ENCODE measurements around the gene GPR35. TPM values are rescaled to one million over a fixed set of nuclear protein-coding genes. Genes with fewer than 3 reads are reported as not detected.

Gene GPR35
- total RNA-seq, 6 donors from 2014 or later = 1.9 to 14.7 (median 4.6) TPM

- ATAC-seq (ENCODE audit: low FRiP score in 2 of 2) (no peak), DNase-seq (peak in 1 of 2 donors; percentile 52)
- Histone ChIP-seq H3K36me3 (no peaks in the 10 kb centered on the region), H3K4me1 (no peaks in the 10 kb centered on the region), H3K9me3 (no peaks in the 10 kb centered on the region), H3K4me3 (no peak overlapping the region), H3K27me3 (no peaks in the 10 kb centered on the region), H3K27ac (no peak overlapping the region)
- WGBS, 2 donors = 0 to 58% methylated on average over 1 to 8 of the region's 8 CpGs
- TF ChIP-seq EP300 (IDR thresholded peaks at IDR 0.05) = no peak
- TF ChIP-seq POLR2A (IDR thresholded peaks at IDR 0.05) = no peak
- no peak for TF ChIP-seq CTCF (IDR thresholded peaks at IDR 0.05)
- no peak for TF ChIP-seq POLR2AphosphoS5 (IDR thresholded peaks at IDR 0.05)
These were observed 19.6 kb downstream of the GPR35 start for GRCh38 chr2:240644859-240645301.

GRCh38 chr2:240645346-240645745, 20.1 kb downstream of the GPR35 start:
- Histone ChIP-seq H3K36me3 (no peaks in the 10 kb centered on the region), H3K9me3 (no peaks in the 10 kb centered on the region), H3K4me1 (no peaks in the 10 kb centered on the region), H3K4me3 (no peak overlapping the region), H3K27me3 (no peaks in the 10 kb centered on the region), H3K27ac (no peak overlapping the region)
- TF ChIP-seq POLR2AphosphoS5 (IDR thresholded peaks at IDR 0.05) (no peak), EP300 (IDR thresholded peaks at IDR 0.05) (no peak), CTCF (IDR thresholded peaks at IDR 0.05) (no peak)
- ATAC-seq (ENCODE audit: low FRiP score in 2 of 2) = no peak
- peak in 1 of 2 donors; percentile 47 for DNase-seq
- 85 to 93% methylated on average over 3 to 10 of the region's 10 CpGs for WGBS, 2 donors

GRCh38 chr2:240645801-240646175, 20.5 kb downstream of the GPR35 start:
- Histone ChIP-seq H3K4me1 (no peaks in the 10 kb centered on the region), H3K36me3 (no peaks in the 10 kb centered on the region), H3K4me3 (no peak overlapping the region), H3K27me3 (no peaks in the 10 kb centered on the region), H3K9me3 (no peaks in the 10 kb centered on the region), H3K27ac (no peak overlapping the region)
- 81 to 84% methylated on average over 9 to 10 of the region's 10 CpGs for WGBS, 2 donors
- DNase-seq (no peak), ATAC-seq (ENCODE audit: low FRiP score in 2 of 2) (no peak)
- TF ChIP-seq CTCF (IDR thresholded peaks at IDR 0.05) (no peak), POLR2A (IDR thresholded peaks at IDR 0.05) (no peak), POLR2AphosphoS5 (IDR thresholded peaks at IDR 0.05) (no peak), EP300 (IDR thresholded peaks at IDR 0.05) (no peak)

DNA sequence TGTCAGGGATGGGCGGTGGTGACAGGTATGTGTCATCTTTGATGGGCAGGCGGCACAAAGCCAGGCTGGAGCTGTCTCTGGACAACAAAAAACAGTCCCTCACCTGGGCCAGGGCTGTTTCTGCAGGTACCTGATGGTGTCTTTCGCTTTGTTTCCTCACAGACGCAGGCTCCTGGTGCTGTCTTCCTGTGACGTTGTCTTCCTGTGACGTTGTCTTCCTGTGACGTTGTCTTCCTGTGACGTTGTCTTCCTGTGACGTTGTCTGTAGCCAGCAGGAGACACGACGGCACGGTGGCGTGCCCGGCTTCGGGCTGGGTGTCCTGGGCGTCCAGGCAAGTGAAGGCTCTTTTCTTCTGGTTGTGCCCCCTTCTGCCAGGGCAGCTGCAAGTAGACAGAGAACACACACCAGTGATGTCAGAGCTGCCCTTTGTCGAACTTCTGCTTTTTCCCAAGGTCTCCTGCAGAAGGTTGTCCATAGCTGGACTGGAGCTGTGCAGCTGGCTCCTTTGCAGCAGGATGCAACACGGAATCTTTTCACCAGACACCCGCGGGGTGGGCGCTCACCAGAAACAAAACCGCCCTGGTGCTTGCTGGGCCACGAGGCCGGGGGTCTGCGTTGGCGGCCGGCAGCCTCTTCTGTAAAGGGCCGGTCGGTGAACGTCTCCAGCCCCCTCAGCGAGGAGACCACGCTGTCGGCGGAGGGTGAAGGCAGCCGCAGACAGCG, 21.1 kb downstream of the GPR35 start:
- Histone ChIP-seq H3K4me3 (no peak overlapping the region), H3K4me1 (no peaks in the 10 kb centered on the region), H3K27ac (no peak overlapping the region), H3K27me3 (no peaks in the 10 kb centered on the region), H3K36me3 (no peaks in the 10 kb centered on the region), H3K9me3 (no peaks in the 10 kb centered on the region)
- 72 to 82% methylated on average over 21 to 34 of the region's 36 CpGs for WGBS, 2 donors
- TF ChIP-seq POLR2A (IDR thresholded peaks at IDR 0.05) = no peak
- no peak for TF ChIP-seq POLR2AphosphoS5 (IDR thresholded peaks at IDR 0.05)
- no peak for TF ChIP-seq CTCF (IDR thresholded peaks at IDR 0.05)
- no peak for TF ChIP-seq EP300 (IDR thresholded peaks at IDR 0.05)
- ATAC-seq (ENCODE audit: low FRiP score in 2 of 2) (no peak), DNase-seq (peak; percentile 20 to 72)

Data from upper lobe of left lung (tissue), 6 donors.